Cardiac muscle cell (in vitro differentiated cells and primary cell): Measurements from ENCODE around the gene PRODH. TPM values are rescaled to one million over a fixed set of nuclear protein-coding genes. Genes with fewer than 3 reads are reported as not detected.
"Not testable (repeated sequence)": the region's sequence is repeated elsewhere in the genome, so short reads cannot be mapped to it uniquely, and the experiment has no call there.

Source experiments
- DNase-seq, 2 donors: peaks; one replicate each; pipeline versions ENCODE4 v3.0.0 to v3.0.0-alpha.2; 2010 to 2017; ENCODE audit warnings: low read depth in 1 of 2, low spot score in 1 of 2
- H3K27ac ChIP-seq: fragments of 200-600 bp; sonication (generic); 2 replicates; pipeline ENCODE4 v1.5.1; 2016
- H3K27me3 ChIP-seq: fragments of 200-600 bp; sonication (generic); 2 replicates; pipeline ENCODE4 v1.6.0; 2016; ENCODE audit warnings: control low read depth
- H3K36me3 ChIP-seq: fragments of 200-600 bp; sonication (generic); 2 replicates; pipeline ENCODE4 v1.5.1; 2016; ENCODE audit warnings: control low read depth
- H3K4me1 ChIP-seq: fragments of 200-600 bp; sonication (generic); 2 replicates; pipeline ENCODE4 v1.8.1; 2017; ENCODE audit warnings: low read depth, mild to moderate bottlenecking, mixed run types
- H3K4me3 ChIP-seq: fragments of 200-600 bp; sonication (generic); 2 replicates; pipeline ENCODE4 v1.5.1; 2016; ENCODE audit warnings: mild to moderate bottlenecking
- H3K9me3 ChIP-seq: fragments of 200-600 bp; sonication (generic); 2 replicates; pipeline ENCODE4 v1.5.1; 2017; ENCODE audit warnings: low read depth, mild to moderate bottlenecking, control low read depth
- CTCF ChIP-seq: IDR thresholded peaks from 2 replicates; pipeline ENCODE4 v1.5.1; 2012; ENCODE audit warnings: low read depth, mild to moderate bottlenecking, low read length
- polyA plus RNA-seq: library from polyadenylated mRNA; unstranded; fragments of >200 nt; fragmentation: Nextera tagmentation; extraction: Ambion mirVana; gene quantifications from 2 replicates; pipeline ENCODE4 v1.2.1, GENCODE V29; 2016
- total RNA-seq: library from RNA; depleted of rRNA; stranded (reverse); fragments of >200 nt; gene quantifications from 2 replicates; pipeline ENCODE4 v1.2.3, GENCODE V29; 2016

PRODH gene
- total and polyA plus RNA-seq, 2 experiments from 2014 or later = 3.4 to 7.1 TPM

DNA sequence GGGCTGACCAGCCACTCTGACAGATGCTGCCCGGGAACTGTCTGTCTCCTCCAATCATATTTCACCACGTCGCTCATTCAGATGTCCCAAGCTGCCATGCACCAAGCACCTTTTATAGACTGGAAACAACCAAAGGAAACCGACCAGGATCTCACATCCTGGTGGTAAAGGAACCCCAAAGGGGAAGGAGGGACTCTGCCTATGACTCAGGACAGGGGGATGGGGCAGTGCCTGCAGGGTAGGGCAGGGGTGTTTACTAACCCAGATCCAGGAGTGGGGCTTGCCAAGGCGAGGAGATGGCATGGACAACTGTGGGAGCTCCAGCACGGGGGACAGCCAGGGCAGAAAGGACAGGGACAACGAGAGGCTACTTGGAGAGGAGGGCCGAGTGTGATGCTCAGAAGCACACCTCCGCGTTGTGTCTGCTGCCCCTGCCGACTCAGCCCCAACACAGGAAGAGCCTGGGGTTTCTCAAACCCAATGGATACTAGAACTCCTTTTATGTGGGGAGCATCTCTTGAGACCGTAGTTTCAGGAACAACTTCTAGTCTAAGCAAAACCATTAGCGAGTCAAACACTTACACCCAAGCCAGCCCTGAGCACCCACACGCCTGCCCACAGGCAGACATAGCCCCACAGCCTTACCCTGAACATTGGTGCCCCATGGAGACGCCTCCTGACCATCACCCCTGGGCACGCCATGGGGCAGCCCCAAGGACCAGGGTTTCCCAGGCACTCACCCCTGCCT is 4.0 kb downstream of the PRODH start:
- DNase-seq = no peak
- Histone ChIP-seq H3K4me3 (no peak overlapping the region), H3K9me3 (no peaks in the 10 kb centered on the region), H3K27ac (no peak overlapping the region), H3K27me3 (no peaks in the 10 kb centered on the region), H3K4me1 (no peaks in the 10 kb centered on the region), H3K36me3 (no peaks in the 10 kb centered on the region)
- no peak for TF ChIP-seq CTCF

DNA sequence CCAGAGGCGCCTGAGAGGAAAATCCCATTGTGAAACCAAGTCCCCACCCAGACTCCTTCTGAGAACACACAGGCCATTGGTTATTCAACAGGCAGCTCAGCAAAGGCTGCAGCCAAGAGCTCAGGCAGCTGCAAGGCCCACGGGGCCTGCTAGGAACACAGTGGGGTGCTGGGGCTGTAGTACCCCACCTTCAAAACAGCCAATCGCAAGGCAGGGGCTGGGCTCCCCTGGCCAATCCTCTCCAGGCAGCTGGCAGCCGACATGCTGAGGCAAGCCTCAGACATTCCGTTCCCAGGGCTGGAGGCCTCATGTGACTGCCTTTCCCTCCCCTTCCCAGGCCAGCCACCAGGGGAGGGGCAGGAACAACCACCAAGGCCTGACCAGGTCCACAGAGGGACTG is 6.6 kb downstream of the PRODH start:
- no peak for DNase-seq
- Histone ChIP-seq H3K9me3 (no peaks in the 10 kb centered on the region), H3K4me3 (no peak overlapping the region), H3K4me1 (no peaks in the 10 kb centered on the region), H3K27ac (no peak overlapping the region), H3K36me3 (no peaks in the 10 kb centered on the region), H3K27me3 (no peaks in the 10 kb centered on the region)
- no peak for TF ChIP-seq CTCF

- no peak for TF ChIP-seq CTCF
- Histone ChIP-seq H3K27me3 (no peaks in the 10 kb centered on the region), H3K27ac (no peak overlapping the region)
Measured at GRCh38 chr22:18927573-18927972, 8.5 kb downstream of the PRODH start.

GRCh38 chr22:18927020-18927419 is 9.1 kb downstream of the PRODH start:
- DNase-seq = no peak
- H3K9me3 ChIP-seq = no peaks in the 10 kb centered on the region
- no peak overlapping the region for H3K27ac ChIP-seq
- no peak for TF ChIP-seq CTCF
- no peaks in the 10 kb centered on the region for H3K27me3 ChIP-seq
- no peaks in the 10 kb centered on the region for H3K36me3 ChIP-seq
- no peak overlapping the region for H3K4me3 ChIP-seq
- no peaks in the 10 kb centered on the region for H3K4me1 ChIP-seq

More at GRCh38 chr22:18927573-18927972, 8.5 kb downstream of the PRODH start:
- no peaks in the 10 kb centered on the region for H3K9me3 ChIP-seq
- no peaks in the 10 kb centered on the region for H3K4me1 ChIP-seq
- no peak overlapping the region for H3K4me3 ChIP-seq
- H3K36me3 ChIP-seq = no peaks in the 10 kb centered on the region
- no peak for DNase-seq

DNA sequence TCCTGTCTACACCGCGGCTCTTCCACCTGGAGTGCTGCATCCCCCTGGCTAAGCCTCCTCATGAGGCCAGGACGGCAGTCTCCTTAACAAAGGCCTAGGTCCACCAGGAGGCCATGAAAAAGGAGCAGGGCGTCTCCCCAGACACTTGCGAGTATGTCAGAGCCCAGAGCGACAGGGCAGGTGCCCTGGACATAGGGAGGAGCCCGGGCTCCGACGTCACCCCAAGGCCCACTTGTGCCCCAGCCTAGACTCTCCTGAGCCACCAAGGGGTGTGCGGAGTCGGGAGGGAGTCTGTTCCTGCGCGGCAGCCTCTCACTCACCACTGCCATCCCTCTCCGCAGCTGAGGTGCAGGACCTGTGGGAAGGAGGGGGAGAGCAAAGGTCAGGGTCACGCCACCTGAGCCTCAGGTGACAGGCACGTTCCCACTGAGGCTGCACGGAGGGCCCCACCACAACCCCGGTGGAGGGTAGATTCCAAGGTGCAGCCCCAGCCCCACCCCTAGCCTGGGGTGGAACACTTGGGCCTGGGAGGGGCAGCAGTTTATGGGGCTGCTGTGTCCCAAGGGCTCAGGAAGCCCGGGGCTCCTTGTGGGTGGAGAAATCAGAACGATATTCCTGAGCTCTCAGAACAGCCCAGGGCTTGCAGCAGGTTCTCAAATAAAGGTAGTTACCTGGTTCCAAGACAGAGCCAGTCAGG is 10.6 kb downstream of the PRODH start:
- TF ChIP-seq CTCF = no peak
- Histone ChIP-seq H3K36me3 (no peaks in the 10 kb centered on the region), H3K9me3 (no peaks in the 10 kb centered on the region), H3K4me1 (no peaks in the 10 kb centered on the region), H3K27me3 (no peaks in the 10 kb centered on the region), H3K27ac (no peak overlapping the region), H3K4me3 (no peak overlapping the region)
- DNase-seq = no peak

DNA sequence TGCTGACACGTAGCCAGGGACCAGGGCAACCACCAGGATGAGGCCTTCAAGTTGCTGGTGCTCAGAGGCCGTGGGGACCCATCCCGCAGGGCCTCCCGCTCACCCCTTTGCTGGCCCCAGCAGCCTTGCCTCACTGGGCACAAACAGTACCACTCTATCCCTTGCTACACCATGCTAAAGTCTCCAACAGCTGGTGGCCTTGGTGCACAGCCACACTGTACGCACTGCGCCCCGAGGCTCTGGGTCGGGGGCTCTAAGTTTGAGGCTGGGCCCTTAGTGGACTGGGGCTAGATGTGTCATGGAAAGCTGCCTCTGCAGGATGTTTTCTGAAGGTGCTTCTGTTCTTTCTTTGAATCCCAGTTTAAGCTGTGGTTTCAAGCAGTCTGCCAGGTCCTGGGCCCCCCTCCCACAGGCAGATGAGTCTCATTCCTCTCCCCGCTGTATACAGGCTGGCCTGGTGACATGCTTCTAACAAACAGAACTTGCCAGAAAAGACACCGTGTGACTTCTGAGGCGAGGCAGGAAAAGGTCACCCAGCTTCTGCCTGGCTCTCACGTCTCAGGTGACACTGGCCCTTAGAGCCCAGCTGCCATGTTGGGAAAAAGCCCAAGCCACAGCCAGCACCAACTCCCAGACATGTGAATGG is 15.7 kb downstream of the PRODH start:
- not testable (repeated sequence) for H3K36me3 ChIP-seq, H3K27ac ChIP-seq, H3K27me3 ChIP-seq, H3K9me3 ChIP-seq, DNase-seq, H3K4me3 ChIP-seq, H3K4me1 ChIP-seq

DNA sequence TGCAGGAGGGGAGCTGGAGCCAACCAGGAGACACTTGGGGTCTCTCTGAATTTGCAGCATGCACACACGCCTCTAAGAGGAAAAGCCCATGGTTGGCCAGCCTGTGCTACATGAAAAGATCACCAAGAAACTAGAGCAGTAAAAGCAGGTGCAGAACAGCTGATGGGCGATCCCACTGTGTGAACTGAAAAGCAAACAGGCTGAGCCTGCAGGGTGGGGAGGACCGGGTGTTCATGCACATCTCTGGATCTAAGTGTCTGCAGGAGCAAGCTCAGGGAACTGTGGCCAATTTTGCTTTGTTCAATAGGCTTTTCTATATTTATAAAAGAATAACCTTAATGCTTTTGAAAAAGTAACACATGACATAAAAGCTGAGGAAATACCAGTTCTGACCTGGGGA is 18.3 kb downstream of the PRODH start:
- H3K9me3 ChIP-seq, H3K4me3 ChIP-seq, H3K4me1 ChIP-seq, DNase-seq, H3K27me3 ChIP-seq, H3K27ac ChIP-seq, H3K36me3 ChIP-seq: not testable (repeated sequence)

DNA sequence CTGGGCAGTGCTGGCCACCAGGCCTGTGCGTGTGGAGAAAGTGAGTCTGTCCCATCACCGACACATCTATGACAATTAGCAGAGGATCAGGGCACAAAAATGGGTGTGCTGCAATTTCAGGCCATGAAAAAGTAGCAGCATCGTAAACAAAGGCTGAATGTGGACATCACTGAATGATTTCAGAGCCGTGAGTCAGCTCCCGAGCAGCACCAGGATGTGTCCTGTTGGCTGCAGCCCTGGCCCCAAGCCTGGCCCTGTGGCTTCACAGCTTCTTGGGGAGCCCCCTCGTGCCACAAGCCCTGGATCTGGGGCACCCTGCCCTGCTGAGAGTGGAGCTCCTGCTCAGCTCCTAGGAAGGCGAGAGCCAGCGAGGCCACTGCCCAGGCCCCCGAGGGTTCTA is 20.5 kb downstream of the PRODH start:
- H3K27ac ChIP-seq, H3K4me1 ChIP-seq, H3K27me3 ChIP-seq, H3K36me3 ChIP-seq, H3K9me3 ChIP-seq, H3K4me3 ChIP-seq, DNase-seq: not testable (repeated sequence)
